MCF 10A (cell line): Measurements from ENCODE around the gene HARBI1. TPM values are rescaled to one million over a fixed set of nuclear protein-coding genes. Genes with fewer than 3 reads are reported as not detected.

ENCODE experiments used
- BruUV-seq: library from RNA; stranded (reverse); fragments of 400-500 nt; replicated peaks from 2 replicates; lab custom pipeline; 2021; lab: Mats Ljungman, UMichigan
- CTCF ChIA-PET: fragments of 300-600 bp; sonication (Branson Sonifier 250); formaldehyde crosslinking; extraction: SDS; loops from one replicate; lab custom pipeline; 2021; ENCODE audit warnings: antibody characterized with exemption, inconsistent platforms; lab: Yijun Ruan, JAX
- POLR2A ChIA-PET: fragments of 300-600, 350-650 bp; sonication (Branson Sonifier 250); formaldehyde crosslinking; extraction: SDS; loops from one replicate; lab custom pipeline; 2020; ENCODE audit warnings: antibody characterized with exemption, inconsistent platforms; lab: Yijun Ruan, JAX
- DNase-seq: peaks from one replicate; pipeline ENCODE4 v3.0.0-alpha.2; 2018; ENCODE audit not compliant: unreplicated experiment
- H3K27ac Mint-ChIP-seq: one replicate; pipeline ENCODE4 v1.8.0; 2022; ENCODE audit warnings: mild to moderate bottlenecking, low read depth, mixed read lengths; ENCODE audit not compliant: unreplicated experiment
- H3K27me3 Mint-ChIP-seq: one replicate; pipeline ENCODE4 v1.8.0; 2022; ENCODE audit warnings: mixed read lengths; ENCODE audit not compliant: insufficient read depth, unreplicated experiment
- H3K36me3 Mint-ChIP-seq: one replicate; pipeline ENCODE4 v1.8.0; 2022; ENCODE audit warnings: mild to moderate bottlenecking, moderate library complexity, mixed read lengths; ENCODE audit not compliant: insufficient read depth, unreplicated experiment
- H3K4me1 Mint-ChIP-seq: one replicate; pipeline ENCODE4 v1.8.0; 2022; ENCODE audit warnings: mixed read lengths; ENCODE audit not compliant: insufficient read depth, unreplicated experiment
- H3K4me3 Mint-ChIP-seq: one replicate; pipeline ENCODE4 v1.8.0; 2022; ENCODE audit warnings: mild to moderate bottlenecking, moderate library complexity, mixed read lengths; ENCODE audit not compliant: unreplicated experiment
- H3K9me3 Mint-ChIP-seq: one replicate; pipeline ENCODE4 v1.8.0; 2022; ENCODE audit warnings: mixed read lengths; ENCODE audit not compliant: unreplicated experiment
- intact Hi-C: fragments of 100-400 bp; cut with micrococcal nuclease; formaldehyde crosslinking; loops from 2 replicates; pipeline ENCODE4 v1.14.1; 2022
- total RNA-seq: library from RNA; stranded (reverse); gene quantifications from 2 replicates; pipeline ENCODE4 v1.2.3, GENCODE V29; 2022
- TF ChIP-seq, protein P1 (sequence below): fragments of 200-600 bp; IDR thresholded peaks from one replicate; pipeline ENCODE4 v1.8.0; 2022; ENCODE audit warnings: antibody characterized with exemption, mild to moderate bottlenecking; ENCODE audit not compliant: unreplicated experiment

The HARBI1 gene
- total RNA-seq, 1 experiment from 2014 or later = 6.8 TPM

DNA sequence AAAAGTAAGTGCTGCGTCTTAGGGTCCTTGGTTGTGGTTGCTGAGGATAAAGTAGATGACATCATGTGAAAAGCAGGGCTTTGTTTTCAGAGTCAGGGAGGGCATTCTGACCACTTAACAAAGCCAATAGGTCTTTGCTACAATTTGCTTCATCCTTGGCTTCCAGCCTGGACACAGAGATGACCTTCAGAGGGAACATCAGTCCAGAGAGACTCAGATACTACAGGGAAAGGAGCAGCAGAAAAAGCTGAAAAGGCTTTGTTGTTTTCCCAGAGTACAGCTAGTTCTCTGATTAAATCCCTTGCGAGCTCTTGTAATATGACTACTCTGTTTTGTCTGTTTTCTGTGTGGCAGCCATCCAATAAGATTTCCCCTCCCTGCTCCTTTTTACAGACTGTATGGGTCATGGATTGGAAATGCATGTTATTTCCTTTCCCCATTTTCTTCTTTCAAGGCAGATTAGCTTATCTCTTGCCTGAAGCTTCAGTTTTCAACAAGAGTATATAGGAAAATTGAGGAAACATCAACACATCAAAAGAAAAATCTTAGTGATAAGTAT is 32.2 kb upstream of the HARBI1 start:
- no peak overlapping the region for H3K4me3 Mint-ChIP-seq
- H3K27ac Mint-ChIP-seq = peak overlapping the region; percentile 75
- H3K36me3 Mint-ChIP-seq = peaks cover 83% of the 10 kb centered on the region
- no peaks in the 10 kb centered on the region for H3K27me3 Mint-ChIP-seq
- peaks cover 7% of the 10 kb centered on the region for H3K4me1 Mint-ChIP-seq
- H3K9me3 Mint-ChIP-seq = no peaks in the 10 kb centered on the region
- ChIA-PET CTCF (interaction anchor here (0.6 kb wide), 1 partner anchor 37 kb away, joined by 3 read pairs; no protein-coding TSS in a partner anchor), POLR2A (interaction anchor here (0.8 to 1.1 kb wide), 3 partner anchors 9 to 93 kb away, joined by 3 to 5 read pairs (median 3); no protein-coding TSS in a partner anchor)
- BruUV-seq = no TSS peak
- TF ChIP-seq, protein P1, sequence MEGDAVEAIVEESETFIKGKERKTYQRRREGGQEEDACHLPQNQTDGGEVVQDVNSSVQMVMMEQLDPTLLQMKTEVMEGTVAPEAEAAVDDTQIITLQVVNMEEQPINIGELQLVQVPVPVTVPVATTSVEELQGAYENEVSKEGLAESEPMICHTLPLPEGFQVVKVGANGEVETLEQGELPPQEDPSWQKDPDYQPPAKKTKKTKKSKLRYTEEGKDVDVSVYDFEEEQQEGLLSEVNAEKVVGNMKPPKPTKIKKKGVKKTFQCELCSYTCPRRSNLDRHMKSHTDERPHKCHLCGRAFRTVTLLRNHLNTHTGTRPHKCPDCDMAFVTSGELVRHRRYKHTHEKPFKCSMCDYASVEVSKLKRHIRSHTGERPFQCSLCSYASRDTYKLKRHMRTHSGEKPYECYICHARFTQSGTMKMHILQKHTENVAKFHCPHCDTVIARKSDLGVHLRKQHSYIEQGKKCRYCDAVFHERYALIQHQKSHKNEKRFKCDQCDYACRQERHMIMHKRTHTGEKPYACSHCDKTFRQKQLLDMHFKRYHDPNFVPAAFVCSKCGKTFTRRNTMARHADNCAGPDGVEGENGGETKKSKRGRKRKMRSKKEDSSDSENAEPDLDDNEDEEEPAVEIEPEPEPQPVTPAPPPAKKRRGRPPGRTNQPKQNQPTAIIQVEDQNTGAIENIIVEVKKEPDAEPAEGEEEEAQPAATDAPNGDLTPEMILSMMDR = no peak
- intact Hi-C loops = no loop called here
- peak; percentile 53 for DNase-seq

DNA sequence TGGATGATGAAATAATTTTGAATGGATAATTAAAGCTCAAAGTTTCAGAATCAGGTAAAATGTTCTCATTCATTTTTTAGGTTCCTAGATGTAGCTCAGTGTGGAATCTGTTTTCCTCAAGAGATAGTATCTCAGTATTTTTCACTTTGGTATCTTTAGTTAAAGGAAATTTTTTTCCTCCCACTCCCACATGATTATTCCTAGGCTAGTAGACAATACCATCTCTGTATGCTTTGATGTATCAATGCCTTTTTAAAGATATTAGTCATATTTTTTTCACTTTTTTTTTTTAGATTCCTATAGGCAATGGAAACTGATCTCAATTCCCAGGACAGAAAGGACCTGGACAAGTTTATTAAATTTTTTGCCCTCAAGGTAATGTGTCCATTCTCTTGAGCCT is 27.0 kb upstream of the HARBI1 start:
- Mint-ChIP-seq H3K27ac (no peak overlapping the region), H3K27me3 (no peaks in the 10 kb centered on the region), H3K36me3 (peaks cover 64% of the 10 kb centered on the region), H3K4me1 (peaks cover under 1% of the 10 kb centered on the region), H3K4me3 (no peak overlapping the region), H3K9me3 (no peaks in the 10 kb centered on the region)
- DNase-seq = no peak
- BruUV-seq = no TSS peak
- intact Hi-C loops = no loop called here
- POLR2A ChIA-PET = interaction anchor here (0.6 to 2.3 kb wide), 2 partner anchors 26 to 121 kb away, joined by 3 to 7 read pairs; partner anchors contain the start of genes ATG13 and HARBI1
- CTCF ChIA-PET = interaction anchor here (0.6 kb wide), 2 partner anchors 165 to 1113 kb away, joined by 4 to 5 read pairs; no protein-coding TSS in a partner anchor
- TF ChIP-seq, protein P1 = no peak

DNA sequence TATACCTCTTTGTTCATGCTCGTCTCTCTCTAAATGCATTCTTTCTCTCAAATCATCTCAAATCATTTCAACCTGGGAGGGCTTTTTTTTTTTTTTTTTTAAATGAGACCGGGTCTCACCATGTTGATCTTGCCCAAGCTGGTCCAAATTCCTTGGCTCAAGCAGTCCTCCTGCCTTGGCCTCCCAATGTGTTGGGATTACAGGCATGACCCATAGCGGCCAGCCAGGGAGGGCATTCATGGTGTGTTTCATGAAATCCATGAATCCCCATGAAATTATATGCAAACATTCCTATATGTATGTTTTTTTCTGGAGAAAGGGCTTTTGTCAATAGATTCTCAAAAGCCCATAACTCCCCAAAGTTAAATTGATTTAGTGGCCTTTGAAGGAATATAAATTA is 26.5 kb upstream of the HARBI1 start:
- no TSS peak for BruUV-seq
- CTCF ChIA-PET = interaction anchor here (0.9 kb wide), 1 partner anchor 31 kb away, joined by 3 read pairs; no protein-coding TSS in a partner anchor

More for the DNA sequence above, 26.5 kb upstream of the HARBI1 start:
- Mint-ChIP-seq H3K4me1 (no peaks in the 10 kb centered on the region), H3K36me3 (peaks cover 62% of the 10 kb centered on the region), H3K27me3 (no peaks in the 10 kb centered on the region), H3K4me3 (no peak overlapping the region), H3K27ac (no peak overlapping the region), H3K9me3 (no peaks in the 10 kb centered on the region)
- DNase-seq = no peak
- POLR2A ChIA-PET = interaction anchor here (1.3 to 2.3 kb wide), 3 partner anchors 7 to 26 kb away, joined by 4 to 7 read pairs (median 5); partner anchors contain the start of genes ATG13 and HARBI1
- TF ChIP-seq, protein P1 = no peak
- intact Hi-C loops = no loop called here
